ENCODE data around the gene SLC6A5.

DNA sequence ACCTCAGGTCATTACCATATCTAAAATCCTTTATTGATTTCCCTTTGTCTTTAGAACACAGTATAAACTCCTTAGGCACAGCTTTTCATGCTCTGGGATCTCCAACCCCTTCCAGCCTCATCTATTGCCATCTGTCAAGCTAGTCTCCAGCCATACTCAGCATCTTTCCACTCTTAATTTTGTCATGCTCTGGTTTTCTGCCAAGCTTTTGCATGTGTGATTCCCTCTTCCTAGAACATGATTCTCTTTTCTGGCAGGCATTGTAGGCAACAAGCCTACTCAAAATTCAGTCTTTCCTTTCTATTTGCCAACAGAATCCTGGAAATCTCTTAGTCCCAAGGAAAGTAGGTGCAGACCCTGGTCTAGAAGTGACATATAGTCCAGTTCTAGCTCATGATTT lies 35.5 kb upstream of the SLC6A5 start:
- TF ChIP-seq, protein P1, sequence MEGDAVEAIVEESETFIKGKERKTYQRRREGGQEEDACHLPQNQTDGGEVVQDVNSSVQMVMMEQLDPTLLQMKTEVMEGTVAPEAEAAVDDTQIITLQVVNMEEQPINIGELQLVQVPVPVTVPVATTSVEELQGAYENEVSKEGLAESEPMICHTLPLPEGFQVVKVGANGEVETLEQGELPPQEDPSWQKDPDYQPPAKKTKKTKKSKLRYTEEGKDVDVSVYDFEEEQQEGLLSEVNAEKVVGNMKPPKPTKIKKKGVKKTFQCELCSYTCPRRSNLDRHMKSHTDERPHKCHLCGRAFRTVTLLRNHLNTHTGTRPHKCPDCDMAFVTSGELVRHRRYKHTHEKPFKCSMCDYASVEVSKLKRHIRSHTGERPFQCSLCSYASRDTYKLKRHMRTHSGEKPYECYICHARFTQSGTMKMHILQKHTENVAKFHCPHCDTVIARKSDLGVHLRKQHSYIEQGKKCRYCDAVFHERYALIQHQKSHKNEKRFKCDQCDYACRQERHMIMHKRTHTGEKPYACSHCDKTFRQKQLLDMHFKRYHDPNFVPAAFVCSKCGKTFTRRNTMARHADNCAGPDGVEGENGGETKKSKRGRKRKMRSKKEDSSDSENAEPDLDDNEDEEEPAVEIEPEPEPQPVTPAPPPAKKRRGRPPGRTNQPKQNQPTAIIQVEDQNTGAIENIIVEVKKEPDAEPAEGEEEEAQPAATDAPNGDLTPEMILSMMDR (tag by site-specific recombination; IDR thresholded peaks at IDR 0.05), result no peak
- TF ChIP-seq ZNF658 (tag by site-specific recombination; IDR thresholded peaks at IDR 0.05) (no peak), TCF7L2 (IDR thresholded peaks at IDR 0.05; ENCODE audit: borderline replicate concordance, low read depth, low read length) (no peak), SETDB1 (IDR thresholded peaks at IDR 0.05; ENCODE audit: insufficient read length, low read length) (no peak), ZNF548 (tag by site-specific recombination; IDR thresholded peaks at IDR 0.05) (no peak), ZFHX2 (tag by site-specific recombination; conservative IDR thresholded peaks at IDR 0.05) (no peak), ZNF184 (tag by site-specific recombination; IDR thresholded peaks at IDR 0.05) (no peak), ZNF707 (tag by site-specific recombination; IDR thresholded peaks at IDR 0.05) (no peak), SP2 (tag by site-specific recombination; IDR thresholded peaks at IDR 0.05) (no peak)
